Activated CD4-positive, alpha-beta T cell treated with anti-CD3 and anti-CD28 coated beads for 48 hours (primary cell): ENCODE results near the gene OSBPL9.
"Not testable (repeated sequence)": the region's sequence is repeated elsewhere in the genome, so short reads cannot be mapped to it uniquely, and the experiment has no call there.

ENCODE experiments used
- DNase-seq: peaks from one replicate; pipeline ENCODE4 v3.0.0-alpha.2; 2020

The OSBPL9 gene

DNA sequence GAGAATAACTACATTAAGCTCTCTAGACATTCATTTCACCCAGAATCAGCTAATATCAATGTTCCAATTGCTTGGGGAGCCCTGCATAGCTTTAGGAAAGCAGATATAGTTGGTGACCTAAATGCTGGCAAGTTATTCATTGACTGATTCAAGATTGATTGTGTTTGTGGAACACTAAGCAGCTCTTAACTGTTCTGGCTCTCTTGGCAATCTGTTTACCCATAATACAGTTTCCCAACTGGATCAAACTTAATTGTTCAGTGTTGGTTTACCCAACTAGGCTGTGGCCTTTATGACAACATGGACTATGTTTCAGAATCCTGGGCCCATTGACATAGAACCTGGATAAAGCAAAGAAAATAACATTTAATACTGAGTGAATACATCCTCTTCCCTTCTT is 178.0 kb downstream of the OSBPL9 start:
- no peak for DNase-seq

DNA sequence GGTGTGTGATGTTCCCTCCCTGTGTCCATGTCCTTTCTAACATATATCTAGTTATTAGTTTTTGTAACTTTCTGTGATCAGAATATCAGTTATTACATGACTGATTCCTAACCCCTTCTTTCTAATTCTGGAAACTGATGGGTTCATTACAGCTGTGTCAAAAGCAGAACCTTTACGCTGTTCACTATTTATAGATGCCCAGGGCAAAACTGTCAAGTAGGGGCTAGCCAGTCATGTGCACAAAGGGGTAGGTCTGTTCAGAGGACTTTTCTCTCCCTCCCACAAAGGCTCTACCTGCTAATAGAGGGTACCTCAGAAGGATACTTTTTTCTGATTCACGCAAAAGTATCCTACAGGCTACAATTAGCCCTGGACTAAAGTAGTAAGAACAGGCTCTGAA is 182.5 kb downstream of the OSBPL9 start:
- no peak for DNase-seq

DNA sequence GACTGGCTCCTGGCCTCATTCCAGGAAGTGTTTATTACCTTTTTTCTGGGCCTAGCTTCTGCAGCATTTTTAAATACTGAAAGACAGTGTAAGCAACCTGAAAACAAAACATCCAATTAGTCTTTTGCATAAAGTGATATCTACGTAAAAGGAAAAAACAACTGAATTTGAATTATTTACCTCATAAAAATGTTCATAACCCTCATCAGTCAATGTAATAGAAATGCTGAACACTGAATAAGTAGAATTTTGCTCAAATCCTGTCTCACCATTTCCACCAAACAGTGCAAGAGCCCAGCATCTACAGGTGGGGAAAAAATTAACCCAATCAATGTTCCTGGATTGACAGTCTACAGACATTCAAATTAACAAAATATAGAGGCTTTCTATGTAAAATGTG is 197.6 kb downstream of the OSBPL9 start:
- no peak for DNase-seq

DNA sequence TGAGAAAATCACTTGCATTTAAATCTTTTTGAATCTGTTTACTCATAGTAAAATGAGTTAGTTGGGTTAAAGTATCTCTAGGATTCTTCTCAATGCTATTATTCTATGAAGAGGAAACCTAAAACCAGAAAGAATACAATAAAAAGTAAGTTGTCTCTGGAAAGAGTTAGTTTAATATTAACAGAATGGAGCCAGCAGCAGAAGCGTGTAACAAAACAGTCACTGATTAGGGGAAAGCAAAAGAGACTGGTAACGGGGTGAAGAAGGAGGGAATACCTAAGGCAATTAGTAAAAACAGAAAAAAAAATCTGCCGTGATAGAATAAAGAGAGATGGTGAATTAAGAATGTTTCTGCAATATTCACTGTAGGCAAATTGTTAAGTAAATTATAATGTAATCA is 201.6 kb downstream of the OSBPL9 start:
- no peak for DNase-seq

DNA sequence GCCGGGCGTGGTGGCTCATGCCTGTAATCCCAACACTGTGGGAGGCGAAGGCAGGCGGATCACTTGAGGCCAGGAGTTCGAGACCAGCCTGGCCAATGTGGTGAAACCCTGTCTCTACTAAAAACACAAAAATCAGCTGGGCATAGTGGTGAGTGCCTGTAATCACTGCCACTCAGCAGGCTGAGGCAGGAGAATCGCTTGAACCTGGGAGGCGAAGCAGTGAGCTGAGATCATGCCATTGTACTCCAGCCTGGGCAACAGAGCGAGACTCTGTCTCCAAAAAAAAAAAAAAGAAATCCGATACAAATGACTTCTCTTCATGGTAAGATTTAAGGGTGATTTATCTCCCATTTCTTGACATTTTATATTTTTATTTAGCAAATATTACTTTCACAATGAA is 202.1 kb downstream of the OSBPL9 start:
- not testable (repeated sequence) for DNase-seq

DNA sequence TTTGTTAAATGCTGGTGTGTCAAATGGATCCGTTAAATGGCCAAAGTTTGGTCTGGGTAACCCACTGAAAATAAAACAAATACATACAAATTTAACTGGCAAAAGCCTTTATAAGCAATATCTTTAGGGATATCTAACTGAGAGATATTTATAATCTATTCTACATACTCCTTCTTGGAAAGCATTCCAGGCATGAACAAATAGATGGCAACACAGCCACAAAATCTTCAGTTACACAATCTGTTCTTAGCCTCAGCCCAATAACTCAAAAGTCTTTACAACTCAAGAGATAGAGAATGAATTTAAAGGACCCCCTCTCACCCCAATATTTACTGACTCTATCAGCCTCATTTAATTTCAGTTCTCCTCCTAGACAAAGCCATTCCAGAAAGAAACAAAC is 202.9 kb downstream of the OSBPL9 start:
- no peak for DNase-seq

DNA sequence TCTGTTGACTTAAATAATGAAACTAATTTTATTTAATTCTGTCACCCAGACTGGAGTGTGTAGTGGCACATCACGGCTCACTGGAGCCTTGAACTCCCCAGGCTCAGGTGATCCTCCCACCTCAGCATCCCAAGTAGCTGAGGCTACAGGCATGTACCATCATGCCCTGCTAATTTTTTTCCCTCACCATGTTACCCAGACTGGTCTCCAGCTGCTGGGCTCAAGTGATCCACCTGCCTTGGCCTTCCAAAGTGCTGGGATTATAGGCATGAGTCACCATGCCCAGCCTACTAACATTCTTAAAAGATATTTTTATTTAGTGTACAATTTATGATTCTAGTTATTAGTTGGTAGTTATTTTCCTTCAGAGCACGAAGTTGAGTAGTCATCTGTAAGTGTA is 212.2 kb downstream of the OSBPL9 start:
- DNase-seq, result no peak

DNA sequence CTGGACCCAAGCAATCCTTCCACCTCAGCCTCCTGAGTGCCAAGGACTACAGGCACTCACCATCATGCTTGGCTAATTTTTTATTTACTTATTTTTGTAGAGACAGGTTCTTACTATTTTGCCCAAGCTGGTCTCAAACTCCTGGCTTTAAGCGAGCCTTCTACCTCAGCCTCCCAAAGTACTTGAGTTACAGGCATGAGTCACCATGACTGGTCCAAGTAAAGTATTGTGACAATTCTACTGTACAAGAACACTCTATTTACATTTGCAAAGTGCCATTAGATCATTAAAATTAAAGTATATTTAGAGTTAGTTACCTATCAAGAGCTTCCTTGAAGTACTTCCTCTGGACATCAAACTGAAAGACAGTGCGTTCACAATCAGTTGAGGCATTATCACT is 216.8 kb downstream of the OSBPL9 start:
- no peak for DNase-seq

DNA sequence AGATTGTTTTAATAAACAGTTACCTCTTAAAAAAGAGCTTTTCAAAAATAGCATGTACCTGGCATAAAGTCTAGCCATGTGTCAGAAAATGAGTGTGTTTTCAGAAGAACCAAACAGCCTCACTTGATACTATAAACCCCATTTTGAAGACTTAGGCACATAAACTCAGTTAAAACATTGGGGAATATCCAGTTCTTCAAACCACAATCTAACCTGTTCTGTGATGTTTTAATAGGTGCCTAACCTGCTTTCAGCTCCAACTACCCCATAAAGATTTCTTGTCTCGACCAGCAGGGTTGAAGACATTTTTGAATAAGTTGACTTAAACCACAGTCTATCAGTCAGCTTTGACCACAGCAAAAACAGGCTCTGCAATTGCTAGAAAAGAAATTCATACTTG is 220.4 kb downstream of the OSBPL9 start:
- no peak for DNase-seq
